K562 (cell line): Measurements from ENCODE around the gene LONRF3. TPM values are rescaled to one million over a fixed set of nuclear protein-coding genes. Genes with fewer than 3 reads are reported as not detected.

ENCODE experiments used
- ADNP ChIP-seq: fragments of 200-800 bp; sonication (Bioruptor generic); IDR thresholded peaks from 2 replicates; pipeline ENCODE4 v1.6.1; 2016; ENCODE audit warnings: missing genetic modification characterization, missing compliant biosample characterization
- CHD4 ChIP-seq: fragments of 200-600 bp; sonication (generic); IDR thresholded peaks from 3 replicates; pipeline ENCODE4 v1.6.1; 2012; ENCODE audit warnings: low read depth, mild to moderate bottlenecking, mixed read lengths, low read length, inconsistent platforms; ENCODE audit not compliant: insufficient read depth, insufficient replicate concordance, poor library complexity, severe bottlenecking
- ETV1 ChIP-seq: fragments of 450-650 bp; conservative IDR thresholded peaks from 2 replicates; pipeline ENCODE4 v1.6.1; 2016; ENCODE audit warnings: missing genetic modification characterization, control low read depth, low read depth, missing compliant biosample characterization
- HDAC2 ChIP-seq: fragments of 450-650 bp; IDR thresholded peaks from 2 replicates; pipeline ENCODE4 v1.6.1; 2016; ENCODE audit warnings: mild to moderate bottlenecking
- MBD2 ChIP-seq: sonication (generic); IDR thresholded peaks from 2 replicates; pipeline ENCODE4 v1.6.1; 2016; ENCODE audit warnings: low read depth, borderline replicate concordance
- MEF2A ChIP-seq: IDR thresholded peaks from 2 replicates; pipeline ENCODE4 v1.6.1; 2011; ENCODE audit warnings: low read depth, mild to moderate bottlenecking, low read length, moderate library complexity; ENCODE audit not compliant: control insufficient read depth
- MTA1 ChIP-seq: fragments of 450-650 bp; IDR thresholded peaks from 2 replicates; pipeline ENCODE4 v1.6.1; 2017; ENCODE audit warnings: borderline replicate concordance
- NCOA4 ChIP-seq: fragments of 450-650 bp; IDR thresholded peaks from 2 replicates; pipeline ENCODE4 v1.6.1; 2018; ENCODE audit warnings: mild to moderate bottlenecking; ENCODE audit not compliant: partially characterized antibody
- PML ChIP-seq: IDR thresholded peaks from 2 replicates; pipeline ENCODE4 v1.6.1; 2012; ENCODE audit warnings: low read length, inconsistent platforms
- RBFOX2 ChIP-seq: fragments of 200-400 bp; formaldehyde crosslinking; IDR thresholded peaks from 2 replicates; pipeline ENCODE4 v1.6.1; 2017; ENCODE audit warnings: low read depth, mild to moderate bottlenecking, low read length, moderate library complexity
- RUNX1 ChIP-seq: sonication (generic); IDR thresholded peaks from 2 replicates; pipeline ENCODE4 v1.6.1; 2016; ENCODE audit warnings: antibody characterized with exemption, low read depth
- SRF ChIP-seq, 2 experiments: fragments of 250-450, 450-650 bp in 1 of 2; sonication (Bioruptor Pico) in 1 of 2; sonication (generic) in 1 of 2; formaldehyde crosslinking; IDR thresholded peaks; 2 replicates each; pipeline versions ENCODE4 v1.5.0 to v1.5.1; 2020 to 2022; ENCODE audit warnings: mild to moderate bottlenecking in 1 of 2, missing genetic modification reagents in 1 of 2
- SRSF7 ChIP-seq: fragments of 200-400 bp; formaldehyde crosslinking; optimal IDR thresholded peaks from 2 replicates; pipeline ENCODE3; 2017; ENCODE audit warnings: mild to moderate bottlenecking, low read depth, low read length
- U2AF2 ChIP-seq: fragments of 200-400 bp; formaldehyde crosslinking; optimal IDR thresholded peaks from 2 replicates; pipeline ENCODE3; 2017; ENCODE audit warnings: low read depth, mild to moderate bottlenecking, low read length
- ZFP1 ChIP-seq: fragments of 450-650 bp; formaldehyde crosslinking; IDR thresholded peaks from 2 replicates; pipeline ENCODE4 v1.4.0; 2020; ENCODE audit warnings: mild to moderate bottlenecking, mixed read lengths
- ZMIZ1 ChIP-seq, 2 experiments: fragments of 150-350 bp in 1 of 2; IDR thresholded peaks; 2 replicates each; pipeline ENCODE4 v1.6.1; 2012 to 2016; ENCODE audit warnings: low read depth in 2 of 2, low read length in 2 of 2, mild to moderate bottlenecking in 1 of 2, moderate library complexity in 1 of 2
- ZNF174 ChIP-seq: fragments of 250-450 bp; sonication (Bioruptor Pico); IDR thresholded peaks from 2 replicates; pipeline ENCODE4 v1.4.0; 2020; ENCODE audit warnings: mild to moderate bottlenecking
- ZNF24 ChIP-seq: fragments of 450-650 bp; IDR thresholded peaks from 2 replicates; pipeline ENCODE4 v1.6.1; 2016
- ZNF318 ChIP-seq, 2 experiments: fragments of 450-650 bp; IDR thresholded peaks; 2 replicates each; pipeline ENCODE4 v1.6.1; 2016; ENCODE audit warnings: mild to moderate bottlenecking in 2 of 2, borderline replicate concordance in 1 of 2, low read depth in 1 of 2, moderate library complexity in 1 of 2
- polyA plus RNA-seq, 8 experiments: library from polyadenylated mRNA; depleted of rRNA in 4 of 8; stranded (reverse) in 5 of 8; unstranded in 3 of 8; fragments of >200 nt; fragmentation: Nextera tagmentation in 2 of 8; fragmentation: Illumina TruSeq in 1 of 8; extraction: Ambion mirVana in 2 of 8; extraction: Trizol in 1 of 8; gene quantifications; 2 replicates each; pipeline versions ENCODE4 v1.2.1 to v1.2.3, GENCODE V29; 2011 to 2014; ENCODE audit warnings: inconsistent platforms in 1 of 8, missing spikeins in 1 of 8
- total RNA-seq, 7 experiments: library from RNA; depleted of rRNA in 6 of 7; stranded (reverse); fragments of >200 nt in 6 of 7; fragmentation: Illumina TruSeq in 2 of 7; extraction: Trizol in 2 of 7; gene quantifications; 2 replicates each; pipeline versions ENCODE4 v1.2.1 to v1.2.3, GENCODE V29; 2011 to 2021; ENCODE audit warnings: low replicate concordance in 1 of 7

Gene LONRF3
- total and polyA plus RNA-seq, 9 of the 15 experiments (the other 6 are each of a cell fraction or from before 2014, with no cell fraction given) = 1.3 to 22.0 (median 8.7) TPM

DNA sequence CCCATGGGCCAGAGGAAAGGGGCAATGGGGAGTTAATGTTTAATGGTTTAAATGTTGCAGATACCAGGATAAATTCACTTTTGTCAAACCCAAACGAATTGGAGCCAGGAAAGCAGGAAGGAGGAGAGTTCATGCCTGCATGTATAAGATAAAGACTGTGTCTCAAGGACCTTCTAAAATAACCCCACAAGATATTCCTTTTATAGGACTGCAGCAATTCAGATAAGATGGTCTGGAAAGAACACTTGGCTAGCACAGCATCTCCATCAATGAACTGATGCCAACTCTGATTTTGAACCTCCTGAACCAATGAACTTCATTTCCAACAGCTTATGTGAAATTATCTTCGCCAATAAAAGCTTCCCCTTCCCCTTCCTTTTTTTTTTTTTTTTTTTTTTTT, 31.3 kb upstream of the LONRF3 start (continued):
- TF ChIP-seq NCOA4 = no peak
- TF ChIP-seq MBD2 = no peak
- TF ChIP-seq ZMIZ1 (IDR thresholded peaks at IDR 0.05; ENCODE audit: low read depth in 2 of 2, low read length in 2 of 2) = no peak
- 0 out of 2 replicates have a peak, but pooled peaks have one; percentile 49 for TF ChIP-seq MEF2A
- TF ChIP-seq ZNF24 = no peak
- TF ChIP-seq U2AF2 = no peak
- no peak for TF ChIP-seq ZFP1 (CRISPR knock-in tag)
- TF ChIP-seq SRSF7 = no peak
- peak; percentile 54 for TF ChIP-seq PML
- no peak for TF ChIP-seq ETV1 (tag)
- TF ChIP-seq SRF (CRISPR knock-in tag; IDR thresholded peaks at IDR 0.05) = no peak
- TF ChIP-seq RUNX1 = no peak
- TF ChIP-seq RBFOX2 = no peak
- TF ChIP-seq MTA1 = no peak
- no peak for TF ChIP-seq CHD4
- no peak for TF ChIP-seq ADNP (tag)
- TF ChIP-seq ZNF318 (IDR thresholded peaks at IDR 0.05; ENCODE audit: borderline replicate concordance in 1 of 2, low read depth in 1 of 2) = no peak
- TF ChIP-seq HDAC2 = peak; percentile 26; the same call in 1 of the 2 replicates
- no peak for TF ChIP-seq ZNF174 (CRISPR knock-in tag)
